Neural crest cell (in vitro differentiated cells): ENCODE data around the gene PSTPIP1. TPM values are rescaled to one million over a fixed set of nuclear protein-coding genes. Genes with fewer than 3 reads are reported as not detected.

Experiments used
- DNase-seq: peaks from one replicate; pipeline ENCODE4 v3.0.0; 2021; ENCODE audit warnings: low read depth, mixed read lengths, low spot score
- H3K27ac Mint-ChIP-seq: one replicate; pipeline ENCODE4 v1.8.0; 2021; ENCODE audit warnings: mild to moderate bottlenecking, mixed read lengths; ENCODE audit not compliant: unreplicated experiment
- H3K27me3 Mint-ChIP-seq: 2 replicates; pipeline ENCODE4 v1.8.0; 2021; ENCODE audit warnings: low read depth, mild to moderate bottlenecking, mixed read lengths
- H3K36me3 Mint-ChIP-seq: 2 replicates; pipeline ENCODE4 v1.8.0; 2021; ENCODE audit warnings: low read depth, mild to moderate bottlenecking, mixed read lengths
- H3K4me1 Mint-ChIP-seq: 2 replicates; pipeline ENCODE4 v1.8.0; 2021; ENCODE audit warnings: mixed read lengths
- H3K4me3 Mint-ChIP-seq: one replicate; pipeline ENCODE4 v1.8.0; 2021; ENCODE audit warnings: mild to moderate bottlenecking, mixed read lengths
- H3K9me3 Mint-ChIP-seq: 2 replicates; pipeline ENCODE4 v1.8.0; 2021; ENCODE audit warnings: mixed read lengths
- total RNA-seq: library from RNA; stranded (reverse); gene quantifications from 2 replicates; pipeline ENCODE4 v1.2.1, GENCODE V29; 2021
- TF ChIP-seq, protein P1 (sequence below): fragments of 200-600 bp; sonication (generic); conservative IDR thresholded peaks from 2 replicates; pipeline ENCODE4 v1.5.0; 2021; ENCODE audit warnings: antibody characterized with exemption, mild to moderate bottlenecking

PSTPIP1 gene
- total RNA-seq, 1 donor from 2014 or later, result 0.84 TPM

DNA sequence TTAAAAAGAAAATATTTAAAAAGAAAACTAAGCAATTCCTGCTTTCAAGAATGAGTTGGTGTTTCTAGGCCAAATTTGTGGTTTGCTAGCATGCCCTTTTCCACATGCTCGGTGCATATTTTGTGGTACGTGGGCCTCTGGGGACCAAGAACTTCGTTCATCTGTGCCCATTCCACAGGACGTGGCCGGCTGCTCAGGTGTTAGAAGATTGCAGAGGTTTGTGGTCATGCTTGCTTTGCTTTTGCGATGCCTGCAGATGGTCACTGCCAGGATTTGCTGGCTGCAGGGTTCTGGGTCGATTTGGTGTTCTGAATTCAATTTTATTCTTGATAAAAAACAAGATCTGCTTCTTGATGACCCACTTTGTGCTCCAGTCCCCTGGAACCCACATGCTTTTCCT is 7.5 kb downstream of the PSTPIP1 start:
- H3K9me3 Mint-ChIP-seq, result no peaks in the 10 kb centered on the region
- peak overlapping the region; percentile 83 for H3K27ac Mint-ChIP-seq
- H3K27me3 Mint-ChIP-seq, result no peaks in the 10 kb centered on the region
- no peak overlapping the region for H3K4me3 Mint-ChIP-seq
- H3K4me1 Mint-ChIP-seq, result no peaks in the 10 kb centered on the region
- no peaks in the 10 kb centered on the region for H3K36me3 Mint-ChIP-seq
- DNase-seq, result no peak
- TF ChIP-seq, protein P1, sequence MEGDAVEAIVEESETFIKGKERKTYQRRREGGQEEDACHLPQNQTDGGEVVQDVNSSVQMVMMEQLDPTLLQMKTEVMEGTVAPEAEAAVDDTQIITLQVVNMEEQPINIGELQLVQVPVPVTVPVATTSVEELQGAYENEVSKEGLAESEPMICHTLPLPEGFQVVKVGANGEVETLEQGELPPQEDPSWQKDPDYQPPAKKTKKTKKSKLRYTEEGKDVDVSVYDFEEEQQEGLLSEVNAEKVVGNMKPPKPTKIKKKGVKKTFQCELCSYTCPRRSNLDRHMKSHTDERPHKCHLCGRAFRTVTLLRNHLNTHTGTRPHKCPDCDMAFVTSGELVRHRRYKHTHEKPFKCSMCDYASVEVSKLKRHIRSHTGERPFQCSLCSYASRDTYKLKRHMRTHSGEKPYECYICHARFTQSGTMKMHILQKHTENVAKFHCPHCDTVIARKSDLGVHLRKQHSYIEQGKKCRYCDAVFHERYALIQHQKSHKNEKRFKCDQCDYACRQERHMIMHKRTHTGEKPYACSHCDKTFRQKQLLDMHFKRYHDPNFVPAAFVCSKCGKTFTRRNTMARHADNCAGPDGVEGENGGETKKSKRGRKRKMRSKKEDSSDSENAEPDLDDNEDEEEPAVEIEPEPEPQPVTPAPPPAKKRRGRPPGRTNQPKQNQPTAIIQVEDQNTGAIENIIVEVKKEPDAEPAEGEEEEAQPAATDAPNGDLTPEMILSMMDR, result no peak

DNA sequence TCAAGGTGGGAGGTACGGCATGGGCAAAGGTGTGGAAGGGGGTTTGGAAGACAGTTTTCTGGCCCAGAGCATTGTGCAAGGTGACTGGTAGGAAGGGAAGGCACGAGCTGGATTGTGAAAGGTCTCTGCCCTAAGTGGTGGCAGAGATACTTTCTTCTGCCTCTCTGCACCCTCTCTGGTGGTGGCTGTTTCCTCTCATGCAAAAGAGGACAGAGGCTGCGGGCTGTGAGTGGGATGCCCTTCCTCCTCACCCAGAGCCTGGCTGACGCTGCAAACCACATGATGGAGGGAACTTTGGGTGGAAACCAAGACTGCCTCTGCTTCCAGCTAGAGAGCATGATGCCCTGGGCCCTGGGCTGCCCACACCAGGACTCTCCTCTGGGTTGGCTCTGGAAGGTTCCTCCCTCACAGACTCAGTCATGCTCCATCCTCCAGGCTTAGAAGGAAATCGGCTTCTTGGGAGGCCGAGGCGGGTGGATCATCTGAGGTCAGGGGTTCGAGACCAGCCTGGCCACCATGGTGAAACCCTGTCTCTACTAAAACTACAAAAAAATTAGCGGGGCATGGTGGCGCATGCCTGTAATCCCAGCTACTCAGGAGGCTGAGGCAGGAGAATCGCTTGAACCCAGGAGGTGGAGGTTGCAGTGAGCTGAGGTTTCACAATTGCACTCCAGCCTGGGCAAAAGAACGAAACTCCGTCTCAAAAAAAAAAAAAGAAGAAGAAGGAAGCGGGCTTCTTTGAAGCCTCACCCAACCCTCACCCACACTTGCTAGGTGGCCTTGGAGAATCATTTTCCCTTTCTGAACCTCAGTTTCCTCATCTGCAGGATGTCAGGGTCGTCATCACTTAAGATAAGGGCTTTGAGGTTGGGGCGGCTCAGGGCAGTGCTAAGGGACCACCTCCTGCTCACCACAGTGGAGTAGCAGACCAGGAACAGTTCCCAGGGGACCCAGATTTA is 8.3 kb downstream of the PSTPIP1 start:
- peak overlapping the region; percentile 83 for H3K27ac Mint-ChIP-seq
- TF ChIP-seq, protein P1, result no peak
- H3K4me3 Mint-ChIP-seq, result no peak overlapping the region
- no peaks in the 10 kb centered on the region for H3K27me3 Mint-ChIP-seq
- no peaks in the 10 kb centered on the region for H3K36me3 Mint-ChIP-seq
- no peaks in the 10 kb centered on the region for H3K4me1 Mint-ChIP-seq
- no peaks in the 10 kb centered on the region for H3K9me3 Mint-ChIP-seq
- no peak for DNase-seq

DNA sequence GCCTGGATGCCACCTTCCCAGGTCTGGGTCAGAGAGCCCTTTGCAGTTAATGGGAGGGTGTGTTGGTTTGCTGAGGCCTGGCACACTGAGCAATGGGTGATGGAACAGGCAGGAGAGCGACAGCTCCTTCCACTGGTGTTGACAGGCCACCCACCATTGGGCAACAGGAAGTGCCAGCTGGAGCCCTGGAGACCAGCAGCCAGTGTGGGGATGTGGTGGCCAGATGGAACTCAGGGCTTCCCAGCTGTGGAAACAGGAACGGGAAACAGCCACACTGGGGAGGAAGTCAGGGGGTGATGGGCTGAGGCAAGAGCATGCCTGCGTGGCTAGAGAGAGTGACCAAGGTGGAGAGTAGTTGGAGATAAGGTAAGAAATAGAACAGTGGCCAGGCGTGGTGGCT is 9.3 kb downstream of the PSTPIP1 start:
- Mint-ChIP-seq H3K36me3 (no peaks in the 10 kb centered on the region), H3K27me3 (no peaks in the 10 kb centered on the region), H3K27ac (no peak overlapping the region), H3K4me1 (no peaks in the 10 kb centered on the region), H3K4me3 (no peak overlapping the region), H3K9me3 (no peaks in the 10 kb centered on the region)
- DNase-seq, result no peak
- TF ChIP-seq, protein P1, result no peak

DNA sequence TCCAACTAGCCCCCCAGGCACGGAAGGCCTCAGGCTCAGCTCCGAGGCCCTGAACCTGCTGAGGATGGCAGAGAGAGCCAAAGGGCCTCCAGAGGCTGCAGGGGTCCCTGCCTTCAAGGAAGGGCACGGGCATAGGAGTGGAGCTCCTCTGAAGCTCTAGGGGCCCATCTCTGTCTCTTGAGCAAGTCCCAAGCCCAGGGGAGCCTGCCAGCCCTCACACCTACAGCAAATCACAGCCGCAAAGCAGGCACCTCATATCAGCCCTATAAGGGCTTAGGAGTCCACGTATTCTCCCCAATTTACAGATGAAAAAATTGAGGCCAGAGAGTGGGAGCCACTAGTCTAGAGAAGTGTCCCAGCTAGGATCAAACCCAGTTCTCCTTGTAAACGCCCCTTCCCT is 14.2 kb downstream of the PSTPIP1 start:
- Mint-ChIP-seq H3K36me3 (no peaks in the 10 kb centered on the region), H3K4me3 (no peak overlapping the region), H3K9me3 (no peaks in the 10 kb centered on the region), H3K4me1 (no peaks in the 10 kb centered on the region), H3K27me3 (no peaks in the 10 kb centered on the region), H3K27ac (no peak overlapping the region)
- no peak for DNase-seq
- TF ChIP-seq, protein P1, result no peak

DNA sequence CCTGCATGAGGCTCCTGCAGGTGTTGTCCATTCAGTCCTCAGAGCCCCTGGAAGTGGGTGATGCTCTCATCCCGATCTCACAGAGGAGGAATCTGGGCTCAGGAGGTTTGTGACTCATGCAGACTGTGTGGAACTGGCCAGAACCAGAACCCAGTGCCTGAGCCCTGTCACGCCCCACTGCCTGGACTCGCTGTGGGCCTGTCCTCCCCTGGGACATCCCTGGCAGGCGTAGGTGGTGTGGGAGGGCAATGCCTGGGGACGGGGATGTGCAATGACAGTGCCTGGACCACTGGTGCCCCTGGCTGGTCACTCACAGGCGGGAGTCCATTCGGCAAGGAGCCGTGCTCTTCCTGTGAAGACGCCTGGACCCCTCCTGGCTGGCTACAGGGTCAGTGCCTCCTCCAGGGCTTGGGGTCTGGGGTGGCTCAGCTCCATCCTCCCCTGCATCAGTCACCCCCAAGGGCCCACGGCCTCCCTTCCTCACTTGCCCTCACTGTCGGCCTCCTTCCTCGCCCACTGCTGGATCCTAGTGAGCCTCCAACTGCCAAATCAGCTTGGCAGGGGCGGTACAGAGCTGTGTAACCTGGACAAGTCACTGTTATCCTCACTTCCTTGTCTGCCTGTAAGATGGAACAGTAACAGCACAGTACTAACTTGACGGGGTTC is 14.9 kb downstream of the PSTPIP1 start:
- Mint-ChIP-seq H3K27ac (no peak overlapping the region), H3K27me3 (no peaks in the 10 kb centered on the region), H3K9me3 (no peaks in the 10 kb centered on the region), H3K4me3 (no peak overlapping the region), H3K4me1 (no peaks in the 10 kb centered on the region), H3K36me3 (no peaks in the 10 kb centered on the region)
- no peak for DNase-seq
- TF ChIP-seq, protein P1, result no peak
